Osteocyte (in vitro differentiated cells): ENCODE results near the gene CENPP. TPM values are rescaled to one million over a fixed set of nuclear protein-coding genes. Genes with fewer than 3 reads are reported as not detected.

Source experiments
- DNase-seq: peaks from one replicate; pipeline ENCODE4 v3.0.0; 2021; ENCODE audit warnings: mixed read lengths; ENCODE audit not compliant: unreplicated experiment; ENCODE audit errors: extremely low spot score
- H3K27ac Mint-ChIP-seq: one replicate; pipeline ENCODE4 v1.8.0; 2021; ENCODE audit warnings: mild to moderate bottlenecking, mixed read lengths; ENCODE audit not compliant: unreplicated experiment
- H3K27me3 Mint-ChIP-seq: one replicate; pipeline ENCODE4 v1.8.0; 2021; ENCODE audit warnings: mixed read lengths; ENCODE audit not compliant: unreplicated experiment
- H3K36me3 Mint-ChIP-seq: one replicate; pipeline ENCODE4 v1.8.0; 2021; ENCODE audit warnings: mixed read lengths; ENCODE audit not compliant: unreplicated experiment
- H3K4me1 Mint-ChIP-seq: one replicate; pipeline ENCODE4 v1.8.0; 2021; ENCODE audit warnings: mixed read lengths; ENCODE audit not compliant: unreplicated experiment
- H3K4me3 Mint-ChIP-seq: one replicate; pipeline ENCODE4 v1.8.0; 2021; ENCODE audit warnings: mild to moderate bottlenecking, moderate library complexity, mixed read lengths; ENCODE audit not compliant: unreplicated experiment
- H3K9me3 Mint-ChIP-seq: one replicate; pipeline ENCODE4 v1.8.0; 2021; ENCODE audit warnings: mixed read lengths; ENCODE audit not compliant: unreplicated experiment
- total RNA-seq: library from RNA; stranded (reverse); gene quantifications from 2 replicates; pipeline ENCODE4 v1.2.1, GENCODE V29; 2021
- TF ChIP-seq, protein P1 (sequence below): fragments of 200-600 bp; sonication (generic); IDR thresholded peaks from 2 replicates; pipeline ENCODE4 v1.5.0; 2021; ENCODE audit warnings: antibody characterized with exemption, mild to moderate bottlenecking, moderate library complexity

CENPP gene
- total RNA-seq, 1 donor from 2014 or later: 11.6 TPM

DNA sequence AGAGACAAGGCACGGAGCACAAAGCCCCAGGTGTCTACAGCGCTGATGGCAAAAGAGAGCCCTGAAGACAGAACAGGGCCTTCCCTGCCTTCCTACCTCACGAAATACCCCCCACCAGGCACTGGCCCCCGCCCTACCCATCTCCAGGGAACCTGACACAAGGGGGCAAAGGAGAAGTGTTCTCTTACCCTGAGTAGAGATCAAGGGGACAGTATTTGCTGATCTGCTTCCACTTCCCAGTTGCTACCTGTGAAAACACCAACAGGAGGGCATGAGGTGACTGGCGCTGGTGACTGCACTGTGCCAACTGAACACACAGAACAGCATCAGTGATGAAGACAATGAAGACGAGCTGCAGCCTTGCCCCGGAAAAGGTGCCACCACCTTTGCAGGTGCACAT is 316.8 kb downstream of the CENPP start:
- TF ChIP-seq, protein P1, sequence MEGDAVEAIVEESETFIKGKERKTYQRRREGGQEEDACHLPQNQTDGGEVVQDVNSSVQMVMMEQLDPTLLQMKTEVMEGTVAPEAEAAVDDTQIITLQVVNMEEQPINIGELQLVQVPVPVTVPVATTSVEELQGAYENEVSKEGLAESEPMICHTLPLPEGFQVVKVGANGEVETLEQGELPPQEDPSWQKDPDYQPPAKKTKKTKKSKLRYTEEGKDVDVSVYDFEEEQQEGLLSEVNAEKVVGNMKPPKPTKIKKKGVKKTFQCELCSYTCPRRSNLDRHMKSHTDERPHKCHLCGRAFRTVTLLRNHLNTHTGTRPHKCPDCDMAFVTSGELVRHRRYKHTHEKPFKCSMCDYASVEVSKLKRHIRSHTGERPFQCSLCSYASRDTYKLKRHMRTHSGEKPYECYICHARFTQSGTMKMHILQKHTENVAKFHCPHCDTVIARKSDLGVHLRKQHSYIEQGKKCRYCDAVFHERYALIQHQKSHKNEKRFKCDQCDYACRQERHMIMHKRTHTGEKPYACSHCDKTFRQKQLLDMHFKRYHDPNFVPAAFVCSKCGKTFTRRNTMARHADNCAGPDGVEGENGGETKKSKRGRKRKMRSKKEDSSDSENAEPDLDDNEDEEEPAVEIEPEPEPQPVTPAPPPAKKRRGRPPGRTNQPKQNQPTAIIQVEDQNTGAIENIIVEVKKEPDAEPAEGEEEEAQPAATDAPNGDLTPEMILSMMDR: no peak
- Mint-ChIP-seq H3K27ac (no peak overlapping the region), H3K4me3 (no peak overlapping the region), H3K36me3 (peaks cover 53% of the 10 kb centered on the region), H3K27me3 (no peaks in the 10 kb centered on the region), H3K4me1 (peaks cover 2% of the 10 kb centered on the region), H3K9me3 (no peaks in the 10 kb centered on the region)
- peak; percentile 63 for DNase-seq

DNA sequence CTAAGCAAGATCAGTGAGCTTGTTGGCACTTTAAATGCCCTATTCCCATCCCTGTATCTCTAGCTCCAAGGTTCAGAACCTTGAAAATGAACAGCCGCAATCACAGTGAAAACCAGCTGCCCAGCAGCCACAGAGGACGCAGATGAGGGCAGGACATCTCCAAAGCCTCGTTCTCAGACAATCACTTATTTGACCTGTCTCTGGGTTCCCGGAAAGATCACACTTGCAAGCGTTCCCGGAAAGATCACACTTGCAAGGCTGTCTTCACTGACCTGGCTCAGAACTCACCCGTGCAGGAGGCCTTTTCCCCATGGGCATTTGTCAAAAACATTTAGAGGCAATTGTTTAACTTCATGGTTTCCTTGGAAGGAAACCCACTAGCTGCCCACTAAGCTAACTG is 318.5 kb downstream of the CENPP start:
- Mint-ChIP-seq H3K36me3 (peaks cover 53% of the 10 kb centered on the region), H3K27ac (no peak overlapping the region), H3K9me3 (no peaks in the 10 kb centered on the region), H3K4me1 (no peaks in the 10 kb centered on the region), H3K4me3 (no peak overlapping the region), H3K27me3 (no peaks in the 10 kb centered on the region)
- peak; percentile 57 for DNase-seq
- TF ChIP-seq, protein P1: no peak

DNA sequence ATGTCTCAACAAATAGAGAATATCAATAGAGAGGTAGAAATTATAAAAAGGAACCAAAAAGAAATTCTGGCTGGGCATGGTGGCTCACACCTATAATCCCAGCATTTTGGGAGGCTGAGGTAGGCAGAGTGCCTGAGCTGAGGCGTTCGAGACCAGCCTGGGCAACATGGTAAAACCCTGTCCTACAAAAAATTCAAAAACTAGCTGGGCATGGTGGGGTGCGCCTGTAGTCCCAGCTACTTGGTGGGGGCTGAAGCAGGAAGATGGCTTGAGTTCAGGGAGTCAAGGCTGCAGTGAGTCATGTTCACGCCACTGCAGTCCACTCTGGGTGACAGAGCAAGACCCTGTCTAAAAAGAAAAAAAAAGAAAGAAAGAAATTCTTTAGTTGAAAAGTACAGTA is 319.3 kb downstream of the CENPP start:
- Mint-ChIP-seq H3K9me3 (no peaks in the 10 kb centered on the region), H3K27me3 (no peaks in the 10 kb centered on the region), H3K36me3 (peaks cover 53% of the 10 kb centered on the region), H3K4me3 (no peak overlapping the region), H3K4me1 (no peaks in the 10 kb centered on the region), H3K27ac (no peak overlapping the region)
- TF ChIP-seq, protein P1: no peak
- peak; percentile 46 for DNase-seq

DNA sequence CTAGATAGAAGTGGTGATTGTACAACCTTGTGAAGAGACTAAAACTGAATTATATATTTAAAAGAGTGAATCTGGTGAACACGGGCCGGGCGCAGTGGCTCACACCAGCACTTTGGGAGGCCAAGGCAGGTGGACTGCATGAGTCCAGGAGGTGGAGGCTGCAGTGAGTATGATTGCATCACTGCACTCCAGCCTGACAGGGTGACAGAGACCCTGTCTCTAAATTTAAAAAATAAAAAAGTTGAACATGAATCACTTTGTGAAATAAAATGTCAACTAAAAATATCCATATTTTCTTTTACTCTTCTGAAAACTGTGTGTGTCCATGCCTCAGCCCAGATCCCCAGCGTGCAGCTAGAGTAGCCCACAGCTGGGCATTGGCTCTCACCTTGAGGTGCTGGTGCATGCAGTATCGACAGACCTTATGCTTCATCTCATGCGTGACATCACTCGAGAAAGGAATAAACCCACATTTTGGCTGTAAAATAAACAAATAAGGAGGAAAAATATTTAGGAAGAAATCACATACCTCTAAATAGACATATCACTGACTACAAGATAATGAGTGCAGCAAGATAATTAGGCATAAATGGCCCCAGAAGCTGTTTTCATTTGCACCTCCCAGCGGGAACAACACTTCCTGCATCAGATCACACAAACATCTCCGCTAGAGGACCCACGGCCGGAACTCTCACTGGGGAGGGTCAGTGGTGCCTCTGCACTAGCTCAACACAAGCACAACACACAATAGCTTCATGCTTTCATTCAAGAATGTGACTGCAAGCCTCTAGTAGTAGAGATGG is 322.1 kb downstream of the CENPP start:
- TF ChIP-seq, protein P1: no peak
- H3K27me3 Mint-ChIP-seq: no peaks in the 10 kb centered on the region
- no peak for DNase-seq
- no peak overlapping the region for H3K27ac Mint-ChIP-seq
- peaks cover 51% of the 10 kb centered on the region for H3K36me3 Mint-ChIP-seq
- peaks cover 3% of the 10 kb centered on the region for H3K4me1 Mint-ChIP-seq
- no peaks in the 10 kb centered on the region for H3K9me3 Mint-ChIP-seq
- H3K4me3 Mint-ChIP-seq: no peak overlapping the region

DNA sequence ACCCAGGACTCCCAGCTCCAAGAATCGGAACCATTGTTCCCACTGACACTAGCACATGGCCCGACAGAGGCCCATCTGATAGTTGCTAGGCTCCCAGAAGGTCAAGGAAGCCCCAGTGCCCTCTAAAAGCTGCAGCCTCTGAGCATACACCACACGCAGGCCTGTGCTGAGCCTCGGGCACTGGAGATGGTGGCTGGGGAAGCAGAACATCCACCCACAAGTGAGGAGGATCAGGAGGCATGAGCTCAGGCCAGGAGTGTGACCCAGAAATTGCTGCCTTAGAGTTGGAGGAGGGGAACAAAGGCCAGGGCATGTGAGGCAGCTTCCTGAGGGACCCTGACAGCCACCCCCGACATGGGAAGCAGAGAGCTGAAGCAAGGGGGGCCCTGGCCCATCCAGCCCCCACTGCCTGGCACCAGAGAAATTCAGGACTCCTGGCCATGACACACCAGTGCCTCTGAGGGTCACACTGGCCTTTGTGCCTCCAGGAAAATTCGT is 322.8 kb downstream of the CENPP start:
- Mint-ChIP-seq H3K36me3 (peaks cover 51% of the 10 kb centered on the region), H3K9me3 (no peaks in the 10 kb centered on the region), H3K4me3 (no peak overlapping the region), H3K27me3 (no peaks in the 10 kb centered on the region), H3K27ac (no peak overlapping the region), H3K4me1 (peaks cover 8% of the 10 kb centered on the region)
- TF ChIP-seq, protein P1: no peak
- DNase-seq: no peak
